Measurements from ENCODE around the gene ADAD2.
A peak's percentile ranks its signal among the peaks of the same experiment; 100 is the strongest.

ADAD2 gene

GRCh38 chr16:84177741-84178073 lies 13.2 kb upstream of the ADAD2 start:
- no peak for DNase-seq

- DNase-seq, result no peak
These were observed 12.7 kb upstream of the ADAD2 start for GRCh38 chr16:84178146-84178765.

GRCh38 chr16:84178892-84179611 lies 11.9 kb upstream of the ADAD2 start:
- no peak for DNase-seq

- no peak for DNase-seq
These were observed 11.2 kb upstream of the ADAD2 start for GRCh38 chr16:84179612-84180320.

GRCh38 chr16:84180519-84181140 lies 10.3 kb upstream of the ADAD2 start:
- no peak for DNase-seq

- no peak for DNase-seq
These were observed 9.6 kb upstream of the ADAD2 start for GRCh38 chr16:84181144-84181915.

GRCh38 chr16:84182104-84182503 lies 8.9 kb upstream of the ADAD2 start:
- no peak for DNase-seq

GRCh38 chr16:84182680-84183571 lies 8.0 kb upstream of the ADAD2 start:
- no peak for DNase-seq

- DNase-seq, result no peak
These were observed 7.4 kb upstream of the ADAD2 start for GRCh38 chr16:84183572-84183875.

- DNase-seq, result no peak
These were observed 6.9 kb upstream of the ADAD2 start for GRCh38 chr16:84183911-84184591.

GRCh38 chr16:84184775-84185174 lies 6.2 kb upstream of the ADAD2 start:
- DNase-seq, result no peak

- DNase-seq, result peak; percentile 93
These were observed 4.1 kb upstream of the ADAD2 start, which contains the start of gene TAF1C for GRCh38 chr16:84186685-84187437. TAF1C (minus strand) TSS chr16:84187057; CDS start chr16:84184988, 2,069 bp downstream.

GRCh38 chr16:84191466-84191865 lies 509 bp downstream of the ADAD2 start:
- no peak for DNase-seq

GRCh38 chr16:84193480-84193879 lies 2.5 kb downstream of the ADAD2 start:
- no peak for DNase-seq

- no peak for DNase-seq
These were observed 3.1 kb downstream of the ADAD2 start for GRCh38 chr16:84194018-84194417.

GRCh38 chr16:84194470-84195200 lies 3.7 kb downstream of the ADAD2 start:
- DNase-seq, result no peak

- DNase-seq, result no peak
These were observed 4.5 kb downstream of the ADAD2 start for GRCh38 chr16:84195201-84196093.

- no peak for DNase-seq
These were observed 5.1 kb downstream of the ADAD2 start for GRCh38 chr16:84196101-84196500.
